Hepatic stellate cell (primary cell): Measurements from ENCODE around the gene PGF.
"Not testable (repeated sequence)": the region's sequence is repeated elsewhere in the genome, so short reads cannot be mapped to it uniquely, and the experiment has no call there.

Source experiments
- DNase-seq: peaks from one replicate; pipeline ENCODE4 v3.0.0; 2011; ENCODE audit warnings: low spot score

PGF gene

GRCh38 chr14:74942181-74942580, 13.2 kb downstream of the PGF start:
- DNase-seq, result no peak

- peak; percentile 80 for DNase-seq
Measured at GRCh38 chr14:74941676-74942097, 13.7 kb downstream of the PGF start.

- no peak for DNase-seq
Measured at GRCh38 chr14:74940956-74941565, 14.3 kb downstream of the PGF start.

- DNase-seq, result no peak
Measured at GRCh38 chr14:74938531-74939495, 16.6 kb downstream of the PGF start.

GRCh38 chr14:74937171-74937570, 18.2 kb downstream of the PGF start:
- no peak for DNase-seq

- no peak for DNase-seq
Measured at GRCh38 chr14:74936731-74937130, 18.7 kb downstream of the PGF start.

GRCh38 chr14:74936151-74936550, 19.2 kb downstream of the PGF start:
- DNase-seq, result no peak

GRCh38 chr14:74935360-74935680, 20.1 kb downstream of the PGF start:
- DNase-seq, result no peak

GRCh38 chr14:74934476-74935359, 20.7 kb downstream of the PGF start:
- DNase-seq, result no peak

GRCh38 chr14:74934041-74934440, 21.4 kb downstream of the PGF start:
- DNase-seq, result no peak

GRCh38 chr14:74932936-74933335, 22.5 kb downstream of the PGF start:
- not testable (repeated sequence) for DNase-seq

GRCh38 chr14:74932401-74932901, 22.9 kb downstream of the PGF start:
- DNase-seq, result no peak

GRCh38 chr14:74931744-74932143, 23.7 kb downstream of the PGF start:
- not testable (repeated sequence) for DNase-seq

GRCh38 chr14:74929242-74929641, 26.2 kb downstream of the PGF start:
- DNase-seq, result no peak

- no peak for DNase-seq
Measured at GRCh38 chr14:74927225-74927624, 28.2 kb downstream of the PGF start.

GRCh38 chr14:74924061-74924460, 31.3 kb downstream of the PGF start:
- DNase-seq, result no peak

GRCh38 chr14:74922752-74923401, 32.5 kb downstream of the PGF start, which contains the start of gene RPS6KL1:
TSS of gene RPS6KL1 (minus strand) at chr14:74923260. CDS start at chr14:74921541, 1,719 bp downstream.
- DNase-seq, result peak; percentile 98

GRCh38 chr14:74921987-74922751, 33.2 kb downstream of the PGF start:
- no peak for DNase-seq

GRCh38 chr14:74921053-74921620, 34.3 kb downstream of the PGF start:
- no peak for DNase-seq

GRCh38 chr14:74920281-74920680, 35.1 kb downstream of the PGF start:
- DNase-seq, result no peak
